ENCODE data around the gene TRIM9.

DNA sequence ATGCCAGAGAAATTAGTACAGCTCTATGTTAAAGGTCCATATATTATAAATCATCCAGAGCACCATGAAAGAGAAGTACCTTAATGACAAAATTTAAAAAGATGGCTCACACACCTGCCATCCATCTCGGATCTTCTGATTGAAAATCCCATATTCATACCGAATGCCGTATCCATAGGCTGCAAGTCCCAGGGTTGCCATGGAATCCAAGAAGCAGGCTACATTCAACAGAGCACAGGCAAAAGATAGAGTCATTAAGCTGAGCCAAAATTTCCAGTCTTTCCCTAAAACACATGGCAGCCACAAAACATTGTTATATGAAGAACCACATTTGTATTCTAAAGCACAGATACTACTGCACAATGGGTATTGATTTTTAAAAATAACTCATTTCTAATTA, 163.3 kb downstream of the TRIM9 start:
- TF ChIP-seq, protein P1, sequence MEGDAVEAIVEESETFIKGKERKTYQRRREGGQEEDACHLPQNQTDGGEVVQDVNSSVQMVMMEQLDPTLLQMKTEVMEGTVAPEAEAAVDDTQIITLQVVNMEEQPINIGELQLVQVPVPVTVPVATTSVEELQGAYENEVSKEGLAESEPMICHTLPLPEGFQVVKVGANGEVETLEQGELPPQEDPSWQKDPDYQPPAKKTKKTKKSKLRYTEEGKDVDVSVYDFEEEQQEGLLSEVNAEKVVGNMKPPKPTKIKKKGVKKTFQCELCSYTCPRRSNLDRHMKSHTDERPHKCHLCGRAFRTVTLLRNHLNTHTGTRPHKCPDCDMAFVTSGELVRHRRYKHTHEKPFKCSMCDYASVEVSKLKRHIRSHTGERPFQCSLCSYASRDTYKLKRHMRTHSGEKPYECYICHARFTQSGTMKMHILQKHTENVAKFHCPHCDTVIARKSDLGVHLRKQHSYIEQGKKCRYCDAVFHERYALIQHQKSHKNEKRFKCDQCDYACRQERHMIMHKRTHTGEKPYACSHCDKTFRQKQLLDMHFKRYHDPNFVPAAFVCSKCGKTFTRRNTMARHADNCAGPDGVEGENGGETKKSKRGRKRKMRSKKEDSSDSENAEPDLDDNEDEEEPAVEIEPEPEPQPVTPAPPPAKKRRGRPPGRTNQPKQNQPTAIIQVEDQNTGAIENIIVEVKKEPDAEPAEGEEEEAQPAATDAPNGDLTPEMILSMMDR (conservative IDR thresholded peaks at IDR 0.05 in 1 of 2, IDR thresholded peaks at IDR 0.05 in 1 of 2; ENCODE audit: low read depth in 1 of 2, low read length in 2 of 2): no peak
- no peak for TF ChIP-seq EZH2 (IDR thresholded peaks at IDR 0.05; ENCODE audit: low read length, missing control alignments)
